GM23338 (cell line): ENCODE results near the gene CACNA2D3. TPM values are rescaled to one million over a fixed set of nuclear protein-coding genes. Genes with fewer than 3 reads are reported as not detected.

ENCODE experiments used
- ATAC-seq: fragments of 200-7000 bp; cut with Tn5 transposase; 3 replicates; pipeline ENCODE4 v1.9.1; 2020
- DNase-seq: peaks from one replicate; pipeline ENCODE4 v3.0.0-alpha.2; 2015; ENCODE audit warnings: low spot score
- H2AFZ ChIP-seq: fragments of 200-600 bp; sonication (generic); 2 replicates; pipeline ENCODE4 v1.8.0; 2016; ENCODE audit warnings: antibody characterized with exemption, mild to moderate bottlenecking, moderate library complexity
- H3F3A ChIP-seq: fragments of 200-600 bp; sonication (generic); replicated peaks from 2 replicates; pipeline ENCODE4 v1.8.0; 2017; ENCODE audit warnings: antibody characterized with exemption, mixed run types, low read depth
- H3K27ac ChIP-seq: fragments of 200-600 bp; sonication (generic); 2 replicates; pipeline ENCODE4 v1.6.1; 2016; ENCODE audit warnings: low read depth
- H3K27me3 ChIP-seq: fragments of 200-600 bp; sonication (generic); 2 replicates; pipeline ENCODE4 v1.8.0; 2016; ENCODE audit warnings: mild to moderate bottlenecking, mixed run types, moderate library complexity; ENCODE audit not compliant: insufficient read depth
- H3K36me3 ChIP-seq: fragments of 200-600 bp; sonication (generic); 2 replicates; pipeline ENCODE4 v1.8.0; 2016; ENCODE audit warnings: mild to moderate bottlenecking; ENCODE audit not compliant: insufficient read depth
- H3K4me1 ChIP-seq: fragments of 200-600 bp; sonication (generic); 2 replicates; pipeline ENCODE4 v1.8.0; 2016; ENCODE audit warnings: mild to moderate bottlenecking, moderate library complexity; ENCODE audit not compliant: insufficient read depth
- H3K4me2 ChIP-seq: fragments of 200-600 bp; sonication (generic); 2 replicates; pipeline ENCODE4 v1.7.1; 2017; ENCODE audit warnings: mixed run types
- H3K4me3 ChIP-seq: fragments of 200-600 bp; sonication (generic); 2 replicates; pipeline ENCODE4 v1.6.1; 2016; ENCODE audit warnings: mixed run types
- H3K79me2 ChIP-seq: fragments of 200-600 bp; sonication (generic); replicated peaks from 2 replicates; pipeline ENCODE4 v1.8.0; 2017; ENCODE audit warnings: mild to moderate bottlenecking; ENCODE audit not compliant: insufficient read depth
- H3K9me2 ChIP-seq: fragments of 200-600 bp; sonication (generic); 2 replicates; pipeline ENCODE4 v1.8.0; 2017; ENCODE audit not compliant: insufficient read depth
- H4K20me1 ChIP-seq: fragments of 200-600 bp; sonication (generic); replicated peaks from 2 replicates; pipeline ENCODE4 v1.8.0; 2017; ENCODE audit warnings: mild to moderate bottlenecking; ENCODE audit not compliant: insufficient read depth
- H3K27ac Mint-ChIP-seq: 2 replicates; pipeline ENCODE4 v1.8.0; 2020; ENCODE audit warnings: inconsistent platforms, mild to moderate bottlenecking, moderate library complexity, mixed read lengths
- H3K27me3 Mint-ChIP-seq: 3 replicates; pipeline ENCODE4 v1.8.0; 2022; ENCODE audit warnings: low read depth, mild to moderate bottlenecking, moderate library complexity, mixed read lengths, inconsistent platforms; ENCODE audit not compliant: insufficient read depth, poor library complexity
- H3K36me3 Mint-ChIP-seq: 3 replicates; pipeline ENCODE4 v1.8.0; 2021; ENCODE audit warnings: low read depth, mild to moderate bottlenecking, inconsistent platforms, moderate library complexity, mixed read lengths
- H3K4me1 Mint-ChIP-seq: 3 replicates; pipeline ENCODE4 v1.8.0; 2020; ENCODE audit warnings: mild to moderate bottlenecking, inconsistent platforms, mixed read lengths
- H3K4me3 Mint-ChIP-seq: 3 replicates; pipeline ENCODE4 v1.8.0; 2021; ENCODE audit warnings: moderate library complexity, mild to moderate bottlenecking, inconsistent platforms, mixed read lengths
- H3K9me3 Mint-ChIP-seq: 3 replicates; pipeline ENCODE4 v1.8.0; 2020; ENCODE audit warnings: moderate library complexity, mild to moderate bottlenecking, inconsistent platforms, mixed read lengths
- EZH2phosphoT487 ChIP-seq: fragments of 200-600 bp; sonication (generic); IDR thresholded peaks from one replicate; pipeline ENCODE4 v1.8.1; 2018; ENCODE audit warnings: antibody characterized with exemption; ENCODE audit not compliant: unreplicated experiment
- NANOG ChIP-seq: IDR thresholded peaks from 2 replicates; pipeline ENCODE4 v1.6.1; 2016; ENCODE audit warnings: antibody characterized with exemption, borderline replicate concordance
- ZNF114 ChIP-seq: fragments of 250-450 bp; sonication (Bioruptor Pico); IDR thresholded peaks from 2 replicates; pipeline ENCODE4 v1.5.0; 2020; ENCODE audit warnings: mild to moderate bottlenecking, moderate library complexity
- ZNF331 ChIP-seq: fragments of 250-450 bp; sonication (Bioruptor Pico); IDR thresholded peaks from 2 replicates; pipeline ENCODE4 v1.5.0; 2020; ENCODE audit warnings: low read depth, mild to moderate bottlenecking, moderate library complexity
- polyA plus RNA-seq: library from polyadenylated mRNA; unstranded; fragments of >200 nt; fragmentation: Nextera tagmentation; extraction: Ambion mirVana; gene quantifications from 2 replicates; pipeline ENCODE4 v1.2.1, GENCODE V29; 2016
- total RNA-seq: library from RNA; depleted of rRNA; stranded (reverse); fragments of >200 nt; shearing (Covaris generic); gene quantifications from 2 replicates; pipeline ENCODE4 v1.2.3, GENCODE V29; 2014
- TF ChIP-seq, protein P1 (sequence below): fragments of 250-450 bp; sonication (Bioruptor Pico); IDR thresholded peaks from 2 replicates; pipeline ENCODE4 v1.5.0; 2020; ENCODE audit warnings: mild to moderate bottlenecking, moderate library complexity
- TF ChIP-seq, protein P2 (sequence below): IDR thresholded peaks from 2 replicates; pipeline ENCODE4 v1.6.1; 2016; ENCODE audit warnings: antibody characterized with exemption

Gene CACNA2D3
- total and polyA plus RNA-seq, 2 experiments from 2014 or later, result 2.2 to 2.3 TPM

DNA sequence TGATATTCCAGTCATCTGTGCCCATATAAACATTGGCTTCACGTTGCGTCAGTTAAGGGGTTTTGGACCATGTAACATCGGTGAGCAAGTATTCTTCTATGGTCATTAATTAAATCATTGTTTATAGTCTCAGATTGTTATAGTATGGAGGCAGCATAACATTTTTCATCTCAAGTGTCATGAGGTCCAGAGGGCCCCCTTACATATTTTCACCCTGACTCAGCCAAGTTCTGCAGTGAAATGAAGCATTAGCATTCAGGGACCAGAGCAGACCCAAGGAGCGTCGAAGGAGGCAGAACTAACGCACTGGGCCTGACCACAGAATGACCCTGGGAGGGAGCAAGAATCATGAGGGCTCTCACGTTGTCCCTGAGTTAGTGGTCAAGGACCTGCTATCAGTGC lies 634.0 kb downstream of the CACNA2D3 start (continued):
- TF ChIP-seq, protein P1, sequence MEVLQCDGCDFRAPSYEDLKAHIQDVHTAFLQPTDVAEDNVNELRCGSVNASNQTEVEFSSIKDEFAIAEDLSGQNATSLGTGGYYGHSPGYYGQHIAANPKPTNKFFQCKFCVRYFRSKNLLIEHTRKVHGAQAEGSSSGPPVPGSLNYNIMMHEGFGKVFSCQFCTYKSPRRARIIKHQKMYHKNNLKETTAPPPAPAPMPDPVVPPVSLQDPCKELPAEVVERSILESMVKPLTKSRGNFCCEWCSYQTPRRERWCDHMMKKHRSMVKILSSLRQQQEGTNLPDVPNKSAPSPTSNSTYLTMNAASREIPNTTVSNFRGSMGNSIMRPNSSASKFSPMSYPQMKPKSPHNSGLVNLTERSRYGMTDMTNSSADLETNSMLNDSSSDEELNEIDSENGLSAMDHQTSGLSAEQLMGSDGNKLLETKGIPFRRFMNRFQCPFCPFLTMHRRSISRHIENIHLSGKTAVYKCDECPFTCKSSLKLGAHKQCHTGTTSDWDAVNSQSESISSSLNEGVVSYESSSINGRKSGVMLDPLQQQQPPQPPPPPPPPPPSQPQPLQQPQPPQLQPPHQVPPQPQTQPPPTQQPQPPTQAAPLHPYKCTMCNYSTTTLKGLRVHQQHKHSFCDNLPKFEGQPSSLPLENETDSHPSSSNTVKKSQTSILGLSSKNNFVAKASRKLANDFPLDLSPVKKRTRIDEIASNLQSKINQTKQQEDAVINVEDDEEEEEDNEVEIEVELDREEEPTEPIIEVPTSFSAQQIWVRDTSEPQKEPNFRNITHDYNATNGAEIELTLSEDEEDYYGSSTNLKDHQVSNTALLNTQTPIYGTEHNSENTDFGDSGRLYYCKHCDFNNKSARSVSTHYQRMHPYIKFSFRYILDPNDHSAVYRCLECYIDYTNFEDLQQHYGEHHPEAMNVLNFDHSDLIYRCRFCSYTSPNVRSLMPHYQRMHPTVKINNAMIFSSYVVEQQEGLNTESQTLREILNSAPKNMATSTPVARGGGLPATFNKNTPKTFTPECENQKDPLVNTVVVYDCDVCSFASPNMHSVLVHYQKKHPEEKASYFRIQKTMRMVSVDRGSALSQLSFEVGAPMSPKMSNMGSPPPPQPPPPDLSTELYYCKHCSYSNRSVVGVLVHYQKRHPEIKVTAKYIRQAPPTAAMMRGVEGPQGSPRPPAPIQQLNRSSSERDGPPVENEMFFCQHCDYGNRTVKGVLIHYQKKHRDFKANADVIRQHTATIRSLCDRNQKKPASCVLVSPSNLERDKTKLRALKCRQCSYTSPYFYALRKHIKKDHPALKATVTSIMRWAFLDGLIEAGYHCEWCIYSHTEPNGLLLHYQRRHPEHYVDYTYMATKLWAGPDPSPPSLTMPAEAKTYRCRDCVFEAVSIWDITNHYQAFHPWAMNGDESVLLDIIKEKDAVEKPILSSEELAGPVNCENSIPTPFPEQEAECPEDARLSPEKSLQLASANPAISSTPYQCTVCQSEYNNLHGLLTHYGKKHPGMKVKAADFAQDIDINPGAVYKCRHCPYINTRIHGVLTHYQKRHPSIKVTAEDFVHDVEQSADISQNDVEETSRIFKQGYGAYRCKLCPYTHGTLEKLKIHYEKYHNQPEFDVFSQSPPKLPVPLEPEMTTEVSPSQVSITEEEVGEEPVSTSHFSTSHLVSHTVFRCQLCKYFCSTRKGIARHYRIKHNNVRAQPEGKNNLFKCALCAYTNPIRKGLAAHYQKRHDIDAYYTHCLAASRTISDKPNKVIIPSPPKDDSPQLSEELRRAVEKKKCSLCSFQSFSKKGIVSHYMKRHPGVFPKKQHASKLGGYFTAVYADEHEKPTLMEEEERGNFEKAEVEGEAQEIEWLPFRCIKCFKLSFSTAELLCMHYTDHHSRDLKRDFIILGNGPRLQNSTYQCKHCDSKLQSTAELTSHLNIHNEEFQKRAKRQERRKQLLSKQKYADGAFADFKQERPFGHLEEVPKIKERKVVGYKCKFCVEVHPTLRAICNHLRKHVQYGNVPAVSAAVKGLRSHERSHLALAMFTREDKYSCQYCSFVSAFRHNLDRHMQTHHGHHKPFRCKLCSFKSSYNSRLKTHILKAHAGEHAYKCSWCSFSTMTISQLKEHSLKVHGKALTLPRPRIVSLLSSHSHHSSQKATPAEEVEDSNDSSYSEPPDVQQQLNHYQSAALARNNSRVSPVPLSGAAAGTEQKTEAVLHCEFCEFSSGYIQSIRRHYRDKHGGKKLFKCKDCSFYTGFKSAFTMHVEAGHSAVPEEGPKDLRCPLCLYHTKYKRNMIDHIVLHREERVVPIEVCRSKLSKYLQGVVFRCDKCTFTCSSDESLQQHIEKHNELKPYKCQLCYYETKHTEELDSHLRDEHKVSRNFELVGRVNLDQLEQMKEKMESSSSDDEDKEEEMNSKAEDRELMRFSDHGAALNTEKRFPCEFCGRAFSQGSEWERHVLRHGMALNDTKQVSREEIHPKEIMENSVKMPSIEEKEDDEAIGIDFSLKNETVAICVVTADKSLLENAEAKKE (CRISPR knock-in tag), result no peak
- TF ChIP-seq EZH2phosphoT487 (no peak), ZNF331 (CRISPR knock-in tag) (no peak), NANOG (no peak), ZNF114 (CRISPR knock-in tag) (no peak)
- TF ChIP-seq, protein P2, sequence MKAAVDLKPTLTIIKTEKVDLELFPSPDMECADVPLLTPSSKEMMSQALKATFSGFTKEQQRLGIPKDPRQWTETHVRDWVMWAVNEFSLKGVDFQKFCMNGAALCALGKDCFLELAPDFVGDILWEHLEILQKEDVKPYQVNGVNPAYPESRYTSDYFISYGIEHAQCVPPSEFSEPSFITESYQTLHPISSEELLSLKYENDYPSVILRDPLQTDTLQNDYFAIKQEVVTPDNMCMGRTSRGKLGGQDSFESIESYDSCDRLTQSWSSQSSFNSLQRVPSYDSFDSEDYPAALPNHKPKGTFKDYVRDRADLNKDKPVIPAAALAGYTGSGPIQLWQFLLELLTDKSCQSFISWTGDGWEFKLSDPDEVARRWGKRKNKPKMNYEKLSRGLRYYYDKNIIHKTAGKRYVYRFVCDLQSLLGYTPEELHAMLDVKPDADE, result no peak

DNA sequence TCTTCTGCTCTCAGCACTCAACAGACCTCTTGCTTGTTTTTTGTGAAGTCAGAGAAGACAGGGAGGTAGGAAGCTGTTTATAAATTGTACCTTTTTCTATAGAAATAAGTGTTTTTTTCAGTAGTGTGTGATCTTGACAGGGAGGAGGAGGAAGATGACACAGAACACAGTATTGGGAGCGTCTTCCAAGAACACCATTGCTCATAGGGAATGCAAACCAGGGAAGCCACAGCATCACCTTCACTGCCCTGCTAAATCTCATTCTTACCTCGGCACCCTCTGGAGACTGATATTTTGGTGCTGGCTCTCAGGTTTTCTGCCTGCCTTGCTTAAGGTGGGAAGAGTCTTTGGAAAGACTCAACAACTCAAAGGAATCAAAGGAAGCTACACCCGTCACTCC lies 636.1 kb downstream of the CACNA2D3 start:
- Histone ChIP-seq H3K4me2 (no peak overlapping the region), H3K36me3 (no peaks in the 10 kb centered on the region), H3K27me3 (no peaks in the 10 kb centered on the region), H3K79me2 (no peaks in the 10 kb centered on the region), H3F3A (no peaks in the 10 kb centered on the region), H3K4me1 (peaks cover 3% of the 10 kb centered on the region; the same call in 1 of the 2 replicates), H3K4me3 (no peak overlapping the region), H4K20me1 (no peaks in the 10 kb centered on the region), H2AFZ (no peak overlapping the region), H3K27ac (no peak overlapping the region), H3K9me2 (peaks cover 22% of the 10 kb centered on the region)
- Mint-ChIP-seq H3K9me3 (no peaks in the 10 kb centered on the region), H3K36me3 (no peaks in the 10 kb centered on the region), H3K4me3 (no peak overlapping the region), H3K27me3 (peaks cover 2% of the 10 kb centered on the region), H3K27ac (no peak overlapping the region), H3K4me1 (peaks cover 8% of the 10 kb centered on the region)
- TF ChIP-seq NANOG (no peak), EZH2phosphoT487 (no peak)
- TF ChIP-seq, protein P1 (CRISPR knock-in tag), result no peak
- DNase-seq (no peak), ATAC-seq (no peak)
